GM21423 (cell line): Measurements from ENCODE around the gene DHPS.

Experiments
- ATAC-seq: cut with Tn5 transposase; IDR thresholded peaks from one replicate; pipeline ENCODE4 v1.9.1; 2021; ENCODE audit warnings: mild to moderate bottlenecking, moderate library complexity; ENCODE audit not compliant: unreplicated experiment

DHPS gene

DNA sequence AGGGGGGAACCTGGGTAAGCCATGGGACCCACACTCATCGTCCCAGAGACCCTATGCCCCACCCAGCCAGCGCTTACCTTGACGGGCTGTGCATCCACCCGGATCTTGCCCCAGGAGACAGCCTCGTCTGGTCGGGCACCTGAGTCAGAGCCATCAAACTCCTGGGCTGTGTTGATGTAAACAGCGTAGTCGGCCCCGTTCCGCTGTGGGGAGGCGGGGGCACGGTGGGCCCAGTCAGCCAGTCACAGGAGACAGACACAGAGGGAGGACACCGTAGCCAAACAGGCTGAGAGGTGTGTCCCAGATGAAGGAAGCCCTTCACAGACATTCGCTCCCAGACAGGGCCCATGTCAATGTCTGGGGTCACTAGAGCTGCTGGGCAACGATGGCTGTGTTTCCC lies 5.7 kb downstream of the DHPS start:
- ATAC-seq = no peak

DNA sequence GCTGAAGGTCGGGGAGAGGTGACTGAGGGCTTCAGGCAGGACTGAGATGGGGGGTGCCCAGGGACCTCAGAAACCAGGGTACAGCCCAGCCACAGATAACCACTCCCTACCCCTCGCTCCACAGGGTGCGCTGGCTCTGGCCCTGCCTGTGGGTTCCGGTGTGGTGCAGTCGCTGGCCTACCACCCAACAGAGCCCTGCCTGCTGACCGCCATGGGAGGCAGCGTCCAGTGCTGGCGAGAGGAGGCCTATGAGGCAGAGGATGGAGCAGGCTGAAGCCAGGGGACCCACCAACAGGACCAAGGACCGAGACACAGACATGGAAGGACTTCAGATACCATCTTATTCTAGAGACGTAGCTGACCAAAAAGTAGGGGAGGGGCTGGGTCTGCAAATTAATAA lies 6.3 kb downstream of the DHPS start:
- no peak for ATAC-seq

DNA sequence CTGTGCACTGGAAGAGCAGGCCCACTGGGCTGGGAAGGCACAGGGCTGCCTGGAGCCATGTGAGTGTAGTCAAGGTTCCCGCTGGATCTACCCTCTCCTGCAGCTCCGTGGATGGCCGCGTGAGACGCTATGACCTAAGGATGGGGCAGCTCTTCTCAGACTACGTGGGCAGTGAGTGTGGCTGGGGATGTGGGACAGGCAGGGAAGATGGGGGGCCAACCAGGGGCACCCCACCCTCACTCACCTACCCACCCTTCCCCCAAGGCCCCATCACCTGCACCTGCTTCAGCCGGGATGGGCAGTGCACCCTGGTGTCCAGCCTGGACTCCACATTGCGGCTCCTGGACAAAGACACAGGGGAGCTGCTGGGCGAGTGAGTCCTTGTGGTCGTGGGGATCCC lies 8.9 kb downstream of the DHPS start:
- ATAC-seq = no peak

DNA sequence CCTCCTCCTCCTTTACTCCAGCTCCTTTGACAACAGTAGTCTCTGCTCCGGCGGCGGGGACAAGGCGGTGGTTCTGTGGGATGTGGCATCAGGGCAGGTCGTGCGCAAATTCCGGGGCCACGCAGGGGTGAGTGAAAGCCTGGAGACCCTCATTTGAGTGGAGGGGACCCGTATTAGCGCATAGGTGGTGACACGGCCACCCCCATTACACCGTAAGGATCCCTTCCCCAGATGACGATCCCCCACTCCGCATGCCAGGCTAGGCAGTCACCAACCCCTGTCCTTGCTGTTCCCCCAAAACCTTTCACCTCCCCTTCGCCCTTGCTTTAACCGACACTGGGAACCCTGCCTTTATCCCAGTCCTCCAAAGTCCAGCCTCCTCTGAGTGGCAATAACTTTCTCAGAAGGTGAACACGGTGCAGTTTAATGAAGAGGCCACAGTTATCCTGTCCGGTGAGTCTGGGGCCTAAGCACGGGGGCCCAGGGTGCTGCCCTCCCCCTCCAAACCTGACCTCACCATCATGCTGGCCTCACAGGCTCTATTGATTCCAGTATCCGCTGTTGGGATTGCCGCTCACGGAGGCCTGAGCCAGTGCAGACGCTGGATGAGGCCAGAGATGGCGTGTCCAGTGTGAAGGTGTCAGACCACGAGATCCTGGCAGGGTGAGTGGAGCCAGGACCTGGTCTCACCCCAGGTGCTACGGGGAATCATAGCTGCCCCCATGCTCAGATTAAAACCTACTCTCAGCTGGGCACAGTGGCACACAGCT lies 11.3 kb downstream of the DHPS start:
- ATAC-seq = no peak

DNA sequence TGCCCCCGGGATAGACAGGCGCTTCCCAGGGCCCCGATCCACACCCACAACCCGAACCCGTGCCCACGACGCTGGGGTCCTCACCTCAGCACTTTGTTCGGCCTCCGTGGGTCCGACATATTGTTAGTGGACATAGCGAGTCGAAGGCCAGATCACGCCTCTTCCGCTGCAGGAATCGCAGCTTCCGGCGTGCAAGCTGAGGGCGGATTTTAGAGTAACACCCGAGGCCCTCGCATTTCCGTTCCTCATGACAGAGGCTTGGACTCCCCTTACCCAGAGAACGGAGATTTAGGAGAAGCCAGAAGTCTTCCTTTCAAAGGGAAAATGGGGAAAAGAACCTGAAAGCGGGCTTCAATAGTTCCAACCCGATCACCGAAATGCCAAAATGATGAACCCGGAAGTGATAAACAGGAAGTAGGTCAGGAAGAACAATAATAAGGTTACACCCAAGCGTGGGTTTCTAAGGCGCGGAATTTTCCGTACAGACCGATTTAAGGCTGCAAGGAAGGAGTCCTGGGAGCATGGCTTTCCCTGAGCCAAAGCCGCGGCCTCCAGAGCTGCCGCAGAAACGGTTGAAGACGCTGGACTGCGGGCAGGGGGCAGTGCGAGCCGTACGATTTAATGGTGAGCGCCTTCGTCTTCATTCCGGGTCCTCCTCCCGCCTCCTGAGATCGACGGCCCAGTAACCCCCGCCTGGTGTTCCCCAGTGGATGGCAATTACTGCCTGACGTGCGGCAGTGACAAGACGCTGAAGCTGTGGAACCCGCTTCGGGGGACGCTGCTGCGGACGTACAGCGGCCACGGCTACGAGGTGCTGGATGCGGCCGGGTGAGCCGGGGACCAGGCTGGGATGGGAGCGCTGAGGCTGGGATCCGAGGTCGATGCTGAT lies 12.2 kb downstream of the DHPS start:
- ATAC-seq = no peak

DNA sequence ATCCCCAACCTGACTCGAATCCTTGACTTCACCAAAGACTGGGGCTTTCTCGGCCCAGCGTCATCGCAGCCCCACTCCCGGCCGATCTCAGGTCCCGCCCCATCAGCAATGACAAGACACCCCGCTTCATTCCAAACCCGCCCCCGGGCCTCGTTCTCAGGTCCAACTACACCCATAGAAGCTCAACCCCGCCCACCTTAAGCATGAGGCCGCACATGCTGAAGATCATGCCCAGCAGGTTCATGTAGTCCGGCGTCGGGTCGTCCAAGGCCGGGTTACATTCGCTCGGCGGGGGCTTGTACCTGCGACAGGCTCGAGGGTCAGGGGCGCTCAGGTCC lies 12.8 kb downstream of the DHPS start:
- ATAC-seq = no peak

DNA sequence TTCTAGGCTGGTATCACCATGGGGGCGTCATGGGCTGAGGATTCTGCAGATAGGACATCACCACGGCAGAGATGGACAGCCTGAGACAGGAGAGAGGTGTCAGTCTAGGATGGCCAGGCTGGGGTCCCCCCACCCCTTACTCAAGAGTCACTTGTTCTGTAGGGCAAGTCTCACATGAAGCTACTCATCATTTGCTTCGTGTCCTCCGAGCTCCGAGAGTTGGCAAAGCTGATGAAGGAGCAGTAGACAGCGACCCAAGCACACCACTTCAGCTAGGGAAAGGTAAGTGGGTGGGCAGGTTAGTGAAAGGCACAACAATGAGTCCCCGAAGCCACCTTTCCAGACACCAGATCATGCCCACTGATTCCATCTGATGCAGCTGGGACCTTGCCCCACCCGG lies 13.3 kb downstream of the DHPS start:
- ATAC-seq = no peak

DNA sequence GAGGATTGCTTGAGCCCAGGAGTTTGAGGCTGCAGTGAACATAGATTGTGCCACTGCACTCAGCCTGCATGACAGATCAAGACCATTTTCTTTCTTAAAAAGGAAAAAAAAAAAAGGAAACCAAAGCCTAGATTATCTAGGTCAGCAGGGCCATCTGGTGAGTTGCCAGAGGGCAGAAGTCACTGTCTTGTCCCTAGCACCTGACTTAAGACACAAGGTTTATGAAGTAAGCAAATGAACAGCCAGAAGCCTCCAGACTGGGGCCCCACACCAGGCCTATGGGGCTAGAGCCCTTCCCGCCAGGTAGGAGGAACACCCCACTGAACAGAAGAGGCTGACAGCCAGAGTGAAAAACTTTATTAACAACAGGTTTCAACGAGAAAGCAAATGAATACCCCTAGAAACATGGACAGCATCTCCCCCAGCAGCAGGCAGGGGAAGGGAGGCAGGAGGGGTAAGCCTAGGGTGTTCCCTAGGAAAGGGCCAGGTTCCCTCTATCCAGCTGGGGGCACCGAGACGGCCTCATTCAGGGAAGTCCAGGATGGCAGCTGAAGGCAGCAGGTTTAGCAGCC lies 13.9 kb downstream of the DHPS start:
- no peak for ATAC-seq

DNA sequence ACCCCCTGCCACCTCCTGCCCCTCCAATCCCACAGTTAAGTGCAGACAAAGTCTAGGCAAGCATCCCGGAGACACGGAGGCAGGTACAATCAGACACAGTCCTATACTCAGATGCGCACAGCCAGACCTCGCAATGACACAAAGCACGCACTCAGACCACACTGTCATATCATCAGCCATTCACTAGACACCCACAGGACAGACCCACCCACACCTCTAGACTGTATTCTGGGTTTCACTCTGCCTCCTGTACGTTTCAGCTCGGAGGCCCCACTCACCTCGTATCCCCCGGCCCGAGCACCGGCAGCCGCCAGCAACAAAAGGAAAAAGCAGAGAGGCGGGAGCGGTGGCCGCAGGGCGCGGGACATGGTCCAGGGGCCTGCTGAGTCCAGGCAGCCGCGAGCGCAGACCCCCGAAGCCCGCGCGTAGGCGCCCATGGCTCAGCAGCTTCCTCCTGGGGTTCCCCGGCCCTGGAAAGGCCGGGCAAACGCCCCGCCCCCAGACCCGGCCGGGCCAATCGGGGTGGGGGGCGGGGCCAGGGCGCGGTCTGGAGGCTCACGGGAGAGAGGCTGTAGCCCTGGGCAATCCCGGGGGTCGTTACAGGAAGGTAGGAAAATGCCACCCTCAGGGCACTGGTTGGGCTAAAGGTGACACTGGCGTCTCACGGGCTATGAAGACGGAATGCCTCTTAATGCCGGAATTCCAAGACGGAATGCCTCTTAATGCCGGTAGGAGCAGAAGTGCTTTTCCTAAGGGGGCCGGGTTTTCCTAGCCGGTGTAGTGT lies 15.2 kb downstream of the DHPS start, which contains the start of the genes MAN2B1 and WDR83:
TSS of gene MAN2B1 (minus strand) at position 478 of the 784 bp plus-strand sequence. CDS start at position 437, 41 bp downstream.
TSS of gene WDR83 (plus strand) at position 543 of the 784 bp plus-strand sequence. CDS start 2,984 bp downstream, outside the sequence.
- peak; percentile 44 for ATAC-seq

DNA sequence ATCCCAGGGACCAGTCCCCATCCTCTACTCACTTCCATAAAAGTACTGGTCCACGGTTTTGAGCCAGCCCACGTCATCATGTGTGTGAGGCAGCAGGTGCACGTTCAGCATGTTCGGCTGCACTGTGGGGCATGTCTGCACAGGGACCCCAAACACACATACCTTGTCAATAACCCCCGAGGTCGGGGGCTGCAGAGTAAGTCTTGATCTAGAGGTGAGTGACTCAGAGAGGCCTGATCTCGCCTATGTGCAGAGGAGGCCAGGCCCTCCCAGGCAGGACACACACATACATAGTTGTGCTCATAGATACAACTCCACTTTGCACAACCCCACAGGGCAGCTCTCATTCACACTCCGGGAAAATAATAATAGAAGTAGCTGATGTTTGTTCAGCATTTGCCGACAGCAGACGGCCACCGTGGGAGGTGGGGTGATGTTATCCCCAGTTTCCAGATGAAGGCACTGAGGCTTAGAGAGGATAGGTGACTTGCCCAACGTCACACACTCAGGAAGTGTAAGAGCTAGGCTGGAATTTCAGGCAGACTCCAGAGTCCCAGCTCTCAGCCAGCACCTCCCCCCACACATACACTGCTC lies 15.9 kb downstream of the DHPS start:
- ATAC-seq = no peak

DNA sequence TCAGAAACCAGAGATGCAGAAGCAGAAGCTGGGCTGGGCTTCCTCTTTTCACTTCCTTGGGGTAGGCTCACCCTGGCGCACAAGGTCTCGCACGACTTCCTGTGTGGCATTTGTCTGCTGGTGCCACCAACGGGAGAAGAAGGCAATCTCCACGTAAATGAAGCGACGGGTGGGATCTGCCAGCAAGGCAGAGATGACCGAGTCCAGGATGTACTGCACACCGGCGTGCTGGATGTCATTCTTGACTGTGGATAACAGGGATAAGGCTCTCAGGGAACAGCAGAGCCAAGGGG lies 16.5 kb downstream of the DHPS start:
- ATAC-seq = peak; percentile 35

DNA sequence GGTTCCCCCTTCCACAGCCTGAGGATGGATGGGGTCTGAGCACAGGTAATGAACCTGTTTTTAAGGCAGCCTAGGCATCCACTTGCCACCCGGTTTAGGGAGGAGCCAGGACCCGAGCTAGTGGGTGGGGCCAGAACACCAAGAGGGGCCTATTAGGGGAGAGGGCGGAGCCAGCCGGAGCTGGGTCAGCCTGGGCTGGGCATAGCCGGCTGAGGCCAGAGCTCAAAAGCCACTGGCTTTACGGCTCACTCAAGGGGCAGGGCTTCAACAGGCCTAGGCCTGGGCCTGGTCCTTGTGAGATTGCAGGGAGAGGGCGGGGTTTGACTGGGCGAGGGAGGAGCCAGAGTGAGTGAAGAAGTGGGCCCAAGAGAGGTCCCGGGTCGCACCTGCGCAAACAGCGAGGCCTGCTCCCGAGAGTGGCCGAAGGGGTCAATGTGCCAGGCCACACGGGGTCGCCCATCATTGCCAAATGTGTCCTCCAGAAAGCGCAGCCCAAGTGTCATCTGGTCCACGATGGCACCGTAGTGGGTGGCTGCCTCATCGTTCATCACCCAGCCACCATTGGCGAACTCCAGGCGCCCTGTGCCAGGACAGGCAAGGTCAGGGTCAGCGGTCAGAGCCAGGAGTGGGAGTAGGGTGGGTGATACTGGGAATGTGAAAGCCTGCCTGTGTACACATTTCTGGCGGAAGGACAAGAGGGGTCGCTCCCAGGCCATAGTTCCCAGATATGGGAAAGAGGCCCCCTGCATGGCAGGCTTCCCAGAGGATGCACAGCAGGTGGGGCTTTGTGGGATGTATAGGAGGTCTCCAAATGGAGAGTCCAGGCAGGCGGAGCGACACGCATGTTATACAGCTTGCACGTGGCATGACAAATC lies 17.0 kb downstream of the DHPS start:
- no peak for ATAC-seq

DNA sequence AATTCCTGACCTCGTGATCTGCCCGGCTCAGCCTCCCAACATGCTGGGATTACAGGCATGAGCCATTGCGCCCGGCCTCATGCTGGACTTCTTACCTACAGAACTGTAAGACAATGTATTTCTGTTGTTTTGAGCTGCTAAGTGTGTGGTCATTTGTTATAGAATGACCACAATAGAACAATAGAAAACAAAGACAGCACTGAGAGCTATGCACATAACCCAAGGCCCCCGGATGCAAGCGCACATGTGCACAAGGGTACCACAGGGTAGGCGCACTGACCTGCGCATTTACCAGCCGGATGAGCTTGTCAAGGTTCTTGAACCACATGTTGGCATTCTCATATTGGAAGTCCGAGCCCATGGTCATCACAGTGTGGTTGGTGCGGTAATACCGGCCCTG lies 20.7 kb downstream of the DHPS start:
- no peak for ATAC-seq

DNA sequence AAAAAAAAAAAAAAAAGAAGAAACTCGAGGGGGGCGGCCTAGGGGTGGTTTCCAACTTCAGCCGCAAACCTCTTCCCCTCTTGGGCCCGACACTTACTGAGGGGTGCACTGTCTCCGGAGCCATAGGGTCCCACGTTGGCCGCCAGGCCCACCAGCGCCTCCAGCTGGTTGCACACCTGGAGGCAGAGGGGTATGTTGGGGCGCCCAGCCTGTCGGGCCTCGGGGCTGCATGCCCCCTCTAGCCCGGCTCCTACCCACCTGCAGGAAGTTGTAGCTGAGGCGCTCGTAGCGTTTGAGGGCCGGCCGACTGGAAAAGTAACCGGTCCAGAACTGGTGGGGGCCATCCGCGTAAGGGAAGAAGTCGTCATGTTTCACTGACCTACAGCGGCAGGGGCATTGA lies 23.7 kb downstream of the DHPS start:
- ATAC-seq = no peak

DNA sequence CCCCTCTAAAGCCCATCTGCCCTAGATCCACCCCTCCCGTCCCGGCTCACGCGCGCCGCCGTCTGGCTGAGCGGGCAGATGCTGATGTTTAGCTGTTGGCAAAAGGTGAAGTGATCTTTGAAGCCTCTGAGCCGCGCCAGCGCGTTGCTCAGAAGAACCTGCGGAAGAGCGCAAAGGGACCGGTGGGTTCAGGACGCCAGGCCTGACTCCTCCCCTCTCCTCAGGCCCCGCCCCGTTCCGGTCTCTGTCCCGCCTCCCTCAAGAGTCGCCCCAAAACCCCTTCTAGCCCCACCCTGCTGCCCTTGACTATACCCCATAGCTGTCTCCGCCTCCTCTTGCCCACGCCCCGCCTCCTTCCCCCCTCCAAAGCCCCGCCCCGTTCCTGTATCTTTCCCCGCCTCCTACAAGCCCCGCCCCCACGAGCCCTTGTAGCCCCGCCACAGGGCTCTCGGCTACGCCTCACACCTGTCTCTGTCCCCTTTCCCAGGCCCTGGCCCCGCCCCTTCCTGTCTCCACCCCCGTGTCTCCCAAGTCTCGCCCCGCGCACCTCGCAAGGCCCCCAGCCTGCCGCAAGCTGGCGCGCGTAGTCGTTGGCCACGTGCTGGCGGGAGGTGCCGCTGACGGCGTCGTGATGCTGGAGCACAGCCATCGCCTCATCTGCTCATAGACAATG lies 24.6 kb downstream of the DHPS start:
- no peak for ATAC-seq

DNA sequence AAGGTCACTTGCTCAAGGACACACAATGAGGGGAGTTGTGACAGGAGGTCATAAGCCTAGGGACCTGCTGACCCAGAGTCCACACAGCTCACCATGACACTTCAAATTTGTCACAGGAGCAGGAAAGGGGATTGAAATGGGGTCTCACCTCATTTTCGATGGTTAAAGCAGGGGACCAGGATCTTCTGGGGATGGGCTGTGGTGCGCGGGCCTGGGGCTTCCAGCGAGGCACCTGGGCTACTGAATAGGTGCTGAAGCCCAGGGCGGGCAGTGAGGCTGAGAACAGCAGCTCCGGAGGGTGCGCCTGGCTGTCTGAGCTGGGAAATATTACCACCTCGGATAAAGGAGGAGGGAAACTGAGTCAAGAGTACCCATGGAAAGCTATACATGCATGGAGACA lies 26.1 kb downstream of the DHPS start:
- no peak for ATAC-seq

DNA sequence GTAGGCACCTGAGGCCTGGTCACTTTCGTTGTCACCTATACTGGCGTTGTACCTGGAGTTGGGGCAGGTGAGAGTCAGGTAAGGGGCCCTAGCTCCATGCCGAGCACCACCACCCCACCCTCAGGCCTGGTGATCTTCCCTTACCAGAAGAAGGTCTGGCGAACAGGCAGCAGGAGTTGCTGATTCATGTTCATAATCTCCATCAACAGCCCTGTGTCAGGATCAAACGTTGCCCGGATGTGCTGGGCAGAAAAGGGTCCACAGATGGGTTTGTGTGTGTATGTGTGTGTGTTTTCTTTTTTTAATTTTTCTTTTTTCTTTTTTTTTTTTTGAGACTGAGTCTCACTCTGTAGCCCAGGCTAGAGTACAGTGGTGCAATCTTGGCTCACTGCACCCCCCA lies 29.5 kb downstream of the DHPS start:
- ATAC-seq = no peak

DNA sequence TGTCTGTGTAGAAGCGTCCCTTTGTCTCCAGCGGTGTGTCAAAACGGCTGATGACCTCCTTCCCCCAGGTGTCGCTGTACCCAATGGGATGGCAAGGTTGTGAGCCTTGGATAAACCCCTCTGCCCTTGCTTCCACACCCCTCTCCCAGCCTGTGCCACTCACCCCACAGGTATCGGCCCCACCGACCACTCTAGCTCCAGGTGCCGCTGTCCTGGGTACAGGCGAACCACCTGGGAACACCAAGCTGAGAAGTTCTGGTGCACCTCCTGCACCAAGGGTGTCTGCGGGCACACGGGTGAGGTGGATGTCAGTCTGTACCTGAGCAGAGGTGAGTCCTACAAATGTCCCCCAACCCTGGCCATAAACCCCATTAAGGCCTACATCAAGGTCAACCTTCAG lies 31.7 kb downstream of the DHPS start:
- ATAC-seq = no peak

DNA sequence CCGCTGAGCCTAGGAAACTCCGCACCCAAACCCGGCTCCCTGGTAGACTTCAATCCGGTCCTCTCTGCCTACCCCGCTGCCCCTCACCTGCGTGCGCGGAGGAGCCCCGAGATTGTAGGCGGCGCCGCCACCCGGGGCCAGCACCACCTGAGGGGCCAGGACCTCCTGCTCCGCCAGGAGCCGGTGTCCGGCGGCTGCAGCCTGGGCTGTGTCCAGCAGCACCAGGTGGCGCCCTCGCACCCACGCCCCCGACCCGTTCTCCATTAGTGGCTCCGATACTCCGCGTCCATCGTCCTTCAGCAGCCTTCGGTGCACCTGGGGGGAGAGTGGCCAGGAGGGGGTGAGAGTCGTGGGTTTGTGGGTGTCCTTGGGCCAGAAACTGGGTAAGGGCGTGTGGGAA lies 33.6 kb downstream of the DHPS start:
- ATAC-seq = no peak
